ENCODE results near the gene UBE2G1.

The UBE2G1 gene

GRCh38 chr17:4332296-4332970 lies 34.0 kb downstream of the UBE2G1 start:
- DNase-seq (ENCODE audit: extremely low read depth, low read depth), result no peak
- TF ChIP-seq CTCF (IDR thresholded peaks at IDR 0.05; ENCODE audit: low read depth, low read length), result no peak

GRCh38 chr17:4331614-4332013 lies 34.9 kb downstream of the UBE2G1 start:
- no peak for TF ChIP-seq CTCF (IDR thresholded peaks at IDR 0.05; ENCODE audit: low read depth, low read length)
- no peak for DNase-seq (ENCODE audit: extremely low read depth, low read depth)

- TF ChIP-seq CTCF (IDR thresholded peaks at IDR 0.05; ENCODE audit: low read depth, low read length), result no peak
- no peak for DNase-seq (ENCODE audit: extremely low read depth, low read depth)
Measured at GRCh38 chr17:4329838-4330237, 36.6 kb downstream of the UBE2G1 start.

- TF ChIP-seq CTCF (IDR thresholded peaks at IDR 0.05; ENCODE audit: low read depth, low read length), result no peak
- no peak for DNase-seq (ENCODE audit: extremely low read depth, low read depth)
Measured at GRCh38 chr17:4327606-4328005, 38.9 kb downstream of the UBE2G1 start.

GRCh38 chr17:4326608-4327007 lies 39.9 kb downstream of the UBE2G1 start:
- no peak for TF ChIP-seq CTCF (IDR thresholded peaks at IDR 0.05; ENCODE audit: low read depth, low read length)
- no peak for DNase-seq (ENCODE audit: extremely low read depth, low read depth)

GRCh38 chr17:4326112-4326511 lies 40.4 kb downstream of the UBE2G1 start:
- DNase-seq (ENCODE audit: extremely low read depth, low read depth), result no peak
- TF ChIP-seq CTCF (IDR thresholded peaks at IDR 0.05; ENCODE audit: low read depth, low read length), result no peak

- no peak for TF ChIP-seq CTCF (IDR thresholded peaks at IDR 0.05; ENCODE audit: low read depth, low read length)
- DNase-seq (ENCODE audit: extremely low read depth, low read depth), result no peak
Measured at GRCh38 chr17:4324463-4324862, 42.0 kb downstream of the UBE2G1 start.

Measured in AG09319 (cell line).